ENCODE results near the gene IFNA4.
"Not testable (repeated sequence)": the region's sequence is repeated elsewhere in the genome, so short reads cannot be mapped to it uniquely, and the experiment has no call there.

The IFNA4 gene

GRCh38 chr9:21187487-21187886 is at the start of gene IFNA4:
Gene IFNA4, minus strand, starts transcription at chr9:21187587. Its CDS starts 56 bp downstream, at chr9:21187531.
- TF ChIP-seq GATA3, GATA2 (IDR thresholded peaks at IDR 0.05; ENCODE audit: low read depth, low read length): not testable (repeated sequence)

GRCh38 chr9:21234153-21234687 is 46.8 kb upstream of the IFNA4 start:
- TF ChIP-seq GATA2 (IDR thresholded peaks at IDR 0.05; ENCODE audit: low read depth, low read length), result no peak
- no peak for TF ChIP-seq GATA3 (IDR thresholded peaks at IDR 0.05; ENCODE audit: low read depth, low read length)

GRCh38 chr9:21233258-21233657 is 45.9 kb upstream of the IFNA4 start:
- TF ChIP-seq GATA3 (IDR thresholded peaks at IDR 0.05; ENCODE audit: low read depth, low read length), result no peak
- TF ChIP-seq GATA2 (IDR thresholded peaks at IDR 0.05; ENCODE audit: low read depth, low read length), result no peak

GRCh38 chr9:21228122-21228521 is 40.7 kb upstream of the IFNA4 start, which contains the start of gene IFNA17:
Gene IFNA17, minus strand, starts transcription at chr9:21228222. Its CDS starts 49 bp downstream, at chr9:21228173.
- no peak for TF ChIP-seq GATA3 (IDR thresholded peaks at IDR 0.05; ENCODE audit: low read depth, low read length)

GRCh38 chr9:21217211-21217610 is 29.8 kb upstream of the IFNA4 start, which contains the start of gene IFNA16:
Gene IFNA16, minus strand, starts transcription at chr9:21217311. Its CDS starts 6 bp downstream, at chr9:21217305.
- TF ChIP-seq GATA2, GATA3 (IDR thresholded peaks at IDR 0.05; ENCODE audit: low read depth, low read length): not testable (repeated sequence)

- no peak for TF ChIP-seq GATA3 (IDR thresholded peaks at IDR 0.05; ENCODE audit: low read depth, low read length)
These were observed 22.9 kb upstream of the IFNA4 start for GRCh38 chr9:21210311-21210710.

GRCh38 chr9:21207043-21207442 is 19.7 kb upstream of the IFNA4 start, which contains the start of gene IFNA10:
Gene IFNA10, minus strand, starts transcription at chr9:21207143. Its CDS starts 46 bp downstream, at chr9:21207097.
- TF ChIP-seq GATA2, GATA3 (IDR thresholded peaks at IDR 0.05; ENCODE audit: low read depth, low read length): not testable (repeated sequence)

- TF ChIP-seq GATA3 (IDR thresholded peaks at IDR 0.05; ENCODE audit: low read depth, low read length), result no peak
- TF ChIP-seq GATA2 (IDR thresholded peaks at IDR 0.05; ENCODE audit: low read depth, low read length), result no peak
These were observed 17.8 kb upstream of the IFNA4 start for GRCh38 chr9:21205204-21205603.

- TF ChIP-seq GATA2, GATA3 (IDR thresholded peaks at IDR 0.05; ENCODE audit: low read depth, low read length): not testable (repeated sequence)
These were observed 14.7 kb upstream of the IFNA4 start, which contains the start of gene IFNA7 for GRCh38 chr9:21202105-21202504. Gene IFNA7, minus strand, starts transcription at chr9:21202205. Its CDS starts 40 bp downstream, at chr9:21202165.

GRCh38 chr9:21174671-21175070 is 12.7 kb downstream of the IFNA4 start:
- no peak for TF ChIP-seq GATA2 (IDR thresholded peaks at IDR 0.05; ENCODE audit: low read depth, low read length)
- TF ChIP-seq GATA3 (IDR thresholded peaks at IDR 0.05; ENCODE audit: low read depth, low read length), result no peak

GRCh38 chr9:21172156-21172555 is 15.2 kb downstream of the IFNA4 start:
- TF ChIP-seq GATA3 (IDR thresholded peaks at IDR 0.05; ENCODE audit: low read depth, low read length), result no peak
- no peak for TF ChIP-seq GATA2 (IDR thresholded peaks at IDR 0.05; ENCODE audit: low read depth, low read length)

GRCh38 chr9:21171351-21171750 is 16.0 kb downstream of the IFNA4 start:
- TF ChIP-seq GATA2 (IDR thresholded peaks at IDR 0.05; ENCODE audit: low read depth, low read length) (no peak), GATA3 (IDR thresholded peaks at IDR 0.05; ENCODE audit: low read depth, low read length) (no peak)

- not testable (repeated sequence) for TF ChIP-seq GATA2, GATA3 (IDR thresholded peaks at IDR 0.05; ENCODE audit: low read depth, low read length)
These were observed 20.8 kb downstream of the IFNA4 start, which contains the start of gene IFNA21 for GRCh38 chr9:21166560-21166959. Gene IFNA21, minus strand, starts transcription at chr9:21166660. Its CDS starts 48 bp downstream, at chr9:21166612.

- no peak for TF ChIP-seq GATA3 (IDR thresholded peaks at IDR 0.05; ENCODE audit: low read depth, low read length)
- no peak for TF ChIP-seq GATA2 (IDR thresholded peaks at IDR 0.05; ENCODE audit: low read depth, low read length)
These were observed 21.9 kb downstream of the IFNA4 start for GRCh38 chr9:21165516-21165915.

- TF ChIP-seq GATA3 (IDR thresholded peaks at IDR 0.05; ENCODE audit: low read depth, low read length) (no peak), GATA2 (IDR thresholded peaks at IDR 0.05; ENCODE audit: low read depth, low read length) (no peak)
These were observed 27.2 kb downstream of the IFNA4 start for GRCh38 chr9:21160178-21160577.

All from SH-SY5Y (cell line).